ENCODE data around the gene FERMT3.

FERMT3 gene

GRCh38 chr11:64249563-64250414 lies 43.3 kb downstream of the FERMT3 start:
- DNase-seq (ENCODE audit: low read depth in 2 of 2) = no peak

GRCh38 chr11:64250415-64251015 lies 44.0 kb downstream of the FERMT3 start:
- DNase-seq (ENCODE audit: low read depth in 2 of 2) = no peak

- DNase-seq (ENCODE audit: low read depth in 2 of 2) = peak in 1 of 2 donors; percentile 63
These were observed 44.7 kb downstream of the FERMT3 start, which contains the start of gene PLCB3 for GRCh38 chr11:64251016-64251752. PLCB3 (plus strand) TSS chr11:64251530; CDS start chr11:64251650, 120 bp downstream.

GRCh38 chr11:64251753-64252002 lies 45.2 kb downstream of the FERMT3 start:
- DNase-seq (ENCODE audit: low read depth in 2 of 2) = no peak

GRCh38 chr11:64252003-64252872 lies 45.7 kb downstream of the FERMT3 start:
- DNase-seq (ENCODE audit: low read depth in 2 of 2) = no peak

GRCh38 chr11:64253043-64253442 lies 46.5 kb downstream of the FERMT3 start:
- no peak for DNase-seq (ENCODE audit: low read depth in 2 of 2)

GRCh38 chr11:64253481-64253880 lies 47.0 kb downstream of the FERMT3 start:
- no peak for DNase-seq (ENCODE audit: low read depth in 2 of 2)

GRCh38 chr11:64254326-64254725 lies 47.8 kb downstream of the FERMT3 start:
- DNase-seq (ENCODE audit: low read depth in 2 of 2) = no peak

GRCh38 chr11:64255135-64256128 lies 48.9 kb downstream of the FERMT3 start:
- DNase-seq (ENCODE audit: low read depth in 2 of 2) = no peak

- DNase-seq (ENCODE audit: low read depth in 2 of 2) = no peak
These were observed 49.8 kb downstream of the FERMT3 start for GRCh38 chr11:64256300-64256699.

GRCh38 chr11:64258356-64258755 lies 51.8 kb downstream of the FERMT3 start:
- DNase-seq (ENCODE audit: low read depth in 2 of 2) = no peak

GRCh38 chr11:64258946-64259532 lies 52.5 kb downstream of the FERMT3 start:
- no peak for DNase-seq (ENCODE audit: low read depth in 2 of 2)

- DNase-seq (ENCODE audit: low read depth in 2 of 2) = no peak
These were observed 53.1 kb downstream of the FERMT3 start for GRCh38 chr11:64259533-64260067.

- no peak for DNase-seq (ENCODE audit: low read depth in 2 of 2)
These were observed 53.7 kb downstream of the FERMT3 start for GRCh38 chr11:64260147-64260708.

GRCh38 chr11:64261556-64262080 lies 55.1 kb downstream of the FERMT3 start:
- no peak for DNase-seq (ENCODE audit: low read depth in 2 of 2)

GRCh38 chr11:64262271-64263002 lies 55.9 kb downstream of the FERMT3 start:
- no peak for DNase-seq (ENCODE audit: low read depth in 2 of 2)

- no peak for DNase-seq (ENCODE audit: low read depth in 2 of 2)
These were observed 56.8 kb downstream of the FERMT3 start for GRCh38 chr11:64263021-64263946.

- DNase-seq (ENCODE audit: low read depth in 2 of 2) = no peak
These were observed 57.4 kb downstream of the FERMT3 start for GRCh38 chr11:64263947-64264317.

Measured in stimulated activated CD4-positive, alpha-beta T cell treated with anti-CD3 and anti-CD28 coated beads, Interleukin-4, amount 100 ng/mL, for 48 hours (primary cell).